NCI-H82 treated with DMSO at 0.1 percent for 48 hours (cell line): ENCODE measurements around the gene IFITM1.
A peak's percentile ranks its signal among the peaks of the same experiment; 100 is the strongest.
"Not testable (repeated sequence)": the region's sequence is repeated elsewhere in the genome, so short reads cannot be mapped to it uniquely, and the experiment has no call there.

ENCODE experiments used
- DNase-seq: peaks from one replicate; lab custom pipeline; 2025; ENCODE audit not compliant: unreplicated experiment; lab: John Stamatoyannopoulos, UW

The IFITM1 gene

DNA sequence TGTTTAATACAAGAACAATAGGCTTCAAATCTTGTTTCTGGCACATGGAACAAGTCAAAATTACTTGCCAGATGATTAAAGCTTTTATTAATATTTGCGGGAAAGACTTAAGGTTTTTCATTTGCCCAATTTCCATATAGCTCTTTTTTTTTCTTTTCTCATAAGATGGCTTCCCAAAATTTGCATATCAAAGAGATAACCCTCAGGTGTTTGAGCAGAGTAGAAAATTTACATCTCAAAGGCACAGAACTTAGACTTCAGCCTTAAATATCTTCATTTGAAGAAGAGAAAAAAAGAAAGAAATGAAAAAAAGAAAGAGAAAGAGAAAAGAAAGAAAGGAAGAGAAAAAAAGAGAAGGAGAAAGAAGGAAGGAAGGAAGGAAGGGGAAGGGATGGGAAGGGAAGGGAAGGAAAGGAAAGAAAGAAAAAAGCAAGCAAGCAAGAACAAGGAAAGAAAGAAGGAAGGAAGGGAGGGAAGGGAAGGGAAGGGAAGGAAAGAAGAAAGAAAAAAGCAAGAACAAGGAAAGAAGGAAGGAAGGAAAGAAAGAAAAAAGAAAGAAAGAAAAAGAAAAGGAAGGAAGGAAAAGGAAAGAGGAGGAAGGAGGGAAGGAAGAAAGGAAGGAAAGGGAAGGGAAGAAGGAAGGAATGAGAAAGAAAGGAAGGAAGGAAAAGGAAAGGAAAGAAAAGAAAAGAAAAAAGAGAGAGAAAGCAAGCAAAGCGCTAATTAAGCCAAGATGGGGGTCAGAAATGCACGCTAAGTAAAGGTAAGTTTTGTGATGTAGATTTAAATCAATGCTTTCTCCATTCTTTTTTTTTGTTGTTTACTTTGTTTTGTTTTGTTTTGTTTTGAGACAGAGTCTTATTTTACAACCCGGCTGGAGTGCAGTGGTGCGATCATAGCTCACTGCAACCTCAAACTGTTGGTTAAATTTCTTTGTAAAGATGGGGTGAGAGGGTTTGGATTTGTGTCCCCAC is 27.0 kb downstream of the IFITM1 start:
- DNase-seq = no peak

DNA sequence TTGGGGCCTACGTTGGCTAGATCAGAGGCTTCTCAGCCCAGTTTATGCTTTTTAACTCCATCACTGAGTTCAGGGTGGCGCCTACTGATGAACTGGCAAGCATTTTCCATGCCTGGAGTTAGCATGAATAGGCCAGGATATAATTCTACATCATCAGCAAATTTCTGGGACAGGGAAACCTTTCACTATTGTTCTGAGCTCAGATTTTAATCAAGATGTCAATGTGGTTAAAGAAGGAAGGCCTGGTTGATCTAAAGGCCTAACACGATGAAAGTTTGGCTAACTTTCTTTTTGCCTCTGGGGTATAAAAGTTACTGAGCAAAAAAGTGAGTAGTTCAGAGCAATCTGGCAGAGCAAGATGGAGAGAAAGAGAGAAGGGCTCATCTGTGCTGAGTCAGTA is 28.5 kb downstream of the IFITM1 start:
- DNase-seq = no peak

DNA sequence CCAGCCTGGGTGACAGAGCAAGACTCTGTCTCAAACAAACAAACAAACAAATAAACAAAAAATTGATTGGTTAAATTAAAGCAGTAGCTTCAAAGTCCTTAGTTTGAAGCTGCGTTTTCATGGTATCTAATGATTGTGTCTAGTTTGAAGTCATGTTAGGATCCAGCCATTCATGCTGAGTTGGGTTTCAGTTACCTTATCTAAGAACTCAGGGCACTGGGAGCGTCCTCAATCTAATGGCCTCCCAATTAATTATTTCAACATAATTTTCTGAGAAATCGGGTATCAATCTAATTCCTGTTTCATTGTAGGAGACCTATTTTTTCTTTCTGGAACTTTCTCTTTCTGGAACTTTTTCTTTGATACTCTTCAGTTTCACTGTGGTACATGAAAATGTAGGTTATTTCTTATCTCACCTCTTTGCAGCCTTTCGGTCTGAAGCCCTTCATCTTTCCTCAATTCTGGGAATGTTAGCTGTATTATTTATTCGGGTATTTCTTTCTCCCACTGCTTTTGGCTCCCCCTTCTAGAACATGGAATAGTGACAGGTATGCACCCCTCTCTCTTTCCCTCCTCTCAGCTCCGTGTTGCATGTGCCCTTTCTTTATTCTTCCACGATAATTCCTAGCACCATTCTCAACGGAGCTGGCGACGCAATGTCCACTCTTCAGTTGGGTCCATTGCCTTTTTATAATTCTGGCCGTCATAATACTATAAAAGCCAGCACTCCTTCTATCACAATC is 31.2 kb downstream of the IFITM1 start:
- no peak for DNase-seq

DNA sequence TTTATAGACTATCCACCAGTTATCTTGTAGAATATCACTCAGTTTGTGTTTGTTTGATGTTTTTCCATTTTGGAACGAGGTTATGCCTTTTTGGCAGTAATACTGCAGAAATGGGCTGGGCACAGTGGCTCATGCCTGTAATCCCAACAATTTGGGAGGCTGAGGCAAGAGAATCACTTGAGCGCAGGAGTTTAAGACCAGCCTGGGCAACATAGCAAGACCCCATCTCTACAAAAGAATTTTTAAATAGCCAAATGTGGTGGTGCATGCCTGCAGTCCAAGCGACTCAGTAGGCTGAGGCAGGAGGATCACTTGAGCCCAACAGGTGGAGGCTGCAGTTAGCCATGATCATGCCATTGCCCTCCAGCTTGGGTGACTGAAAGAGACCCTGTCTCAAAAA is 32.7 kb downstream of the IFITM1 start:
- no peak for DNase-seq

DNA sequence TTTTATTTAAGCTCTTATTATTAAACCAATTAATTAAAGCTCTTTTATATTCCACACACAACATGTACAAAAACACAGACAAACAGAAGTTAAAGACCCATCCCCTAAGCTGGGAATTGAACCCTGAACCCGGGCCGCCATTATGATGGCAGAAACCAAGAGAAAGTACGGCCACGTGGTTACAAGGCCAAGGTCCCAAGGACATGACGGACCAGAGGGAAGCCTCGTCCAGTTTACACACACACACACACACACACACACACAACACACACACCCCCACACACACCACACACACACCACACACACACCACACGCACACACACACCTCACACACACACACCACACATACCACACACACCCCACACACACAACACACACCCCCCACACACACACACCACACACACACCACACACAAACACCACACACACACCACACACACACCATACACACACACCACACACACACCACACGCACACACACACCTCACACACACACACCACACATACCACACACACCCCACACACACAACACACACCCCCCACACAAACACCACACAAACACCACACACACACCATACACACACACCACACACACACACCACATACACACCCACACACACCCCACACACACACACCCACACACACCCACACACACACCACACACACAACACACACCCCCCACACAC is 35.6 kb downstream of the IFITM1 start:
- DNase-seq = not testable (repeated sequence)

DNA sequence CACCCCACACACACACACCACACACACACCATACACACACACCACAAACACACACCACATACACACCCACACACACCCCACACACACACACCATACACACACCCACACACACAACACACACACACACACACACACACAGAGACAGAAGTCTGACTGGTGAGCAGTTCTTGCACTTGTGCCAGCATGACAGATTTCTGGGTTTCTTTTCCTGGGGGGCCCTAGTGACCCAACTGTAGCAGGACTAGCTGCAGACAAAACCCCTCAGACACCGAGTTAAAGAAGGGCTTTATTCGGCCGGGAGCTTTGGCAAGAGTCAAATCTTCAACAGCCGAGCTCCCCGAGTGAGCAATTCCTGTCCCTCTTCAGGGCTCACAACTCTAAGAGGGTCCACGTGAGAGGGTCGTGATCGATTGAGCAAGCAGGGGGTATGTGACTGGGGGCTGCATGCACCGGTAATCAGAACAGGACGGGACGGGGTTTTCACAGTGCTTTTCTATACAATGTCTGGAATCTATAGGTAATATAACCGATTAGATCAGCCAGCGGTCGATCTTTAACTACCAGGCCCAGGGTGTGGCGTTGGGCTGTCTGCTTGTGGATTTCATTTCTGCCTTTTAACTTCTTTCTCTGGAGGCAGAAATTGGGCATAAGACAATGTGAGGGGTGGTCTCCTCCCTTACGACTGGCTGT is 36.3 kb downstream of the IFITM1 start:
- DNase-seq = not testable (repeated sequence)

DNA sequence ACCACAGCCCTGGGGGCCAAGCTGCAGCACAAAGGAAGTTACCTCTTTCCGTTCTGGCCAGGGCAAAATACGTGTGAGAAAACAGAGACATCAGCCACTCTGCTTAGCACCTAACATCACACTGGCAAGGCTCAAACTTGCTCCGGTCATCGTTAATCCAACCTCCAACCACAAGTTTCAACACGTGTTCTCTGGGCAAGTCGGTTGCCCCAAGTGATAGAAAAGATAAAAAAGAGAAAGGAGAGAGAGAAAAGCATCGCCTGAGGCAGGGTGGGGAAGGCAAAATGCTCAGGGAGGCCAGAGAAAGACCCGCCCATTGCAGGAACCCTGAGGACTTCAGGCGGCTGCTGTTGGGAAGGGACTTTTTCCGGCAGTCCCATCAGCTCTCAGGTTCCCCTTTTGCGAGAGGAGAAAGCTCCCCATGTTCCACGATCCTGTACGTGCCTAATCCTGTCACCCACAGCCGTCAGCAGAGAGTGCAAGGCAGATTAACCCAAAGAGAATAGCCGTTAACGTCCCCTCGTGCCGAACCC is 36.9 kb downstream of the IFITM1 start:
- no peak for DNase-seq

DNA sequence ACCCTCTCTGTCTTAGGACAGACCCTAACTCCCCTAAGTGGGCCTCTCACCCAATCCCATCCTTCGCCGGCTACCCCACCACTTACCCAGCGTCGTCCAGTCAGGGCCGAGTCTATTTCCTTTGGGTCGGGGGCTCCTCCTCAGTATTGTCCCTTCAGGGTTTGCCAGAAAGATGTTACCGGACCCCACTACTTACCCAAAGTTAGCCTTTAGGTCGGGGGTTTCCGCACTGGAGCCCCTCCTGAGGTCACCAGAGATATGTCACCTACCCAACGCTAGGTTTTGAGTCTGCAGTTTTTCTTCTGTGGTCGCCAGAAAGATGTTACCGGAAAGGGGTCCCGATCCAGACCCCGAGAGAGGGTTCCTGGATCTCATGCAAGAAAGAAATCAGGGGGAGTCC is 37.6 kb downstream of the IFITM1 start:
- DNase-seq = no peak

DNA sequence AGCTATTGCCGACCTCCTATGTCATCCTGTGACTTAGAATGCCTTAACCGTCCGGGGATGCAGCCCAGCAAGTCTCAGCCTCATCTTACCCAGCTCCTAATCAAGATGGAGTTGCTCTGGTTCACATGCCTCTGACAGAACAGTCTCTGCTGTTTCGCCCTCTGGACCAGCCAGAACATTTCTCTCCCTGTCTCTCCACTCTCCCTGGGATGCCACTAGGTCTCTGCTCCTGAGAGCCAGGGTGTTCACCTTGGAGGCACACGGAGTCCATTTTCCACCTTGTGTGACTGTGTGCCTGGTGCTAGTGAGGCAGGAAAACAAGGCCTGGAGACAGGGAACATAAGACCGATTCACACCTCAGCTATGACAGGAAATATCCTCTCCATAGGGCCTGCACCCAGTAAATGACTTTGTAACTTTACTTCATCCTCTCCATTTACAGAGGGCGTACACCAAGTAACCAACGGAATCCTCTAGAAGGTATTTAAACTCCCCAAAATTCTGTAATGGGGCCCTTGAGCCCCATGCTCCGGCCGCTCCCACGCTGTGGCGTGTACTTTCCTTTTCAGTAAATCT is 38.7 kb downstream of the IFITM1 start:
- DNase-seq = no peak

DNA sequence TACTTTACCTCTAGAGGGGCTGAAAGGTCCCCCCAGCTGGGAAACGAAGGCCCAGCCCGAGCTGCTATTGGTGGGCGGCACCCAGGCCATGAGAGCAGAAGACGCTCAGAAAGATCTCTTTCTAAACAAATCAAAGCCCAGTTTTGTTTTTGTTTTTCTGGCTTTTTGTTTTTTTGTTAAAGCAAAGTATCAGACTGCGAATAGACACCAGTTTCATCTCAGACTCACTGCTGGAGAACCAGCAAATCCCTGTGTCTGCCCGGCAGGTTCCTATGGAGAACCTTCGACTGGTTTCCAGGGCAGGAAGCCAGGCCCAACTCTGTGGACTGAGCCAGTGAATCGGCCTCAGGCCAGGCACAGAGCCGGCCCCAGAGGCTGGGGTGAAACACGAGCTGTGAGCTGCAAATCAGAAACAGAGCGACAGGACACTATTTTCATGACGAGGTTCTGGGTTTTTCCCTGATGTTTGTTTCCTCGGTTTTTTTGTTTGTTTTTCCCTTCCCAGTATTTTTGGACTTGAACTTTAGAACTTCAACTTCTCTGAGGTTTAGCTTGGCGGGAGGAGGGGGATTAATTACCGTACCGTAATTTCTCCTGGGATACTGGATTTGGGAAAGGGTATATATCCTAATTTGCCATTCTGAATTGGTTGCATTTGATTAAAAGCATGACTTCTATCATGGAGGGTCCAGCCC is 39.5 kb downstream of the IFITM1 start:
- DNase-seq = no peak

DNA sequence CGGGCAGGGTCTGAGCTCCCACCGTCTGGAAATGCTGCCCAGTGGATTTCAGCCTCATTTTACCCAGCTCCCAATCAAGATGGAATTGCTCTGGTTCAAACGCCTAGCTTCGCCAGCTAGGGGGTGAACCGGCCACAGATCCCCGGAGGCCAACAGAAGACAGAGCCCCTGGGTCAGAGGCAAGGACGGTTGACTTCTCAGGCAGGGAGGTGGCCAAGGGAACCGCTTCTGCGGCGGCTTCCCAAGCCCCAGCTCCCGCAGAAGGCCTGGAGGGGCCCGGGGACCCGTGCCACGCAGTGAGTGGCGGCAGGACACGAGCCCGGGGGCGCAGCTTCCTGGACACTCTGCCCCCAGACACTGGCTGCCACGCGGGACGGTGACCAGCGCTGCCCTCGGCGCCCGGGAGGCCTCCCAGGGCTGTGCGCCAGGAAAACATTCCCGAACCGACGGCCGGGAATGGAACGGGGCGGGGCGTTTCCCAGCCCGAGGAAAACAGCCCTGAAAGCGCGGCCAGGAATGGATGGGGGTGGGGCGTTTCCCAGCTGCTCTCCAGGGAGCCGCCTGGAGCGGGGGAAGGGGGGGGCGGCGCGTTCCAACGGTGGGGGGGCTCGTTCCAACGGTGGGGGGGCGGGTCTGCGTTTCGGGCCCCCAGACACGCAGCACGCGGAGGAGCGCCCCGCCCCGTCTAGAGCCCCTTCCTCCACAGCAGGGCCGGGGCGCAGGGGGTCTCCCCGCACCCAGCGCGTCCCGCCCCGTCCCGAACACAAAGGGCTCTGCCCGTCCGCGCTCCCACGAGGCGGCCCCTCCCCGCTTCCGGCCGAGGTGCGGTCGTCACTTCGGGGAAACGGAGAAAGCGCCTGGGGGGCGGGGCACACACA is 42.0 kb downstream of the IFITM1 start:
- DNase-seq = peak; percentile 58

DNA sequence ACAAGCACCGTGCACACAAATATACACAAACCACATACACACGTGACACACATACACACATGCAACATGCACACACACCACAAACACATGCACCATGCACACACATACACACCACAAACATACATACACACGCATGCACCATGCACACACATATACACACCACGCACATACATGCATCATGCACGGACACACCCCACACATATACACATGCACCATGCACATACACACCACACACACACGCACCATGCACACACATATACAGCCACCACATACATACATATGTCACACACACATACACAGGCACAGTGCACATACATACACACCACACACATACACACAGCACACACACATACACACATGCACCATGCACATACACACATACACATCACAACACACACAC is 42.8 kb downstream of the IFITM1 start:
- no peak for DNase-seq

DNA sequence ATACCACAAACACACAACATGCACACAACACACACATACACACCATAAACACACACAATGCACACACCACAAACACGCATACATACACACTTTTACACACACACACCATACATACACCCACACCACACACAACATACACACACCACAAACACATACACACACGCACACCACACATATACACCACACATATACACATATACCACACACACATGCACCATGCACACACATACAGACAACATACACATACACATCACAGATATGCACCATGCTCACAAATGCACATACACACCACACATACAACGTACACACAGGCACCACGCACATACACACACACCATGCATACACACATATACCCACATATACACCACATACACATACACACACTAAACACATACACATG is 43.7 kb downstream of the IFITM1 start:
- DNase-seq = no peak

DNA sequence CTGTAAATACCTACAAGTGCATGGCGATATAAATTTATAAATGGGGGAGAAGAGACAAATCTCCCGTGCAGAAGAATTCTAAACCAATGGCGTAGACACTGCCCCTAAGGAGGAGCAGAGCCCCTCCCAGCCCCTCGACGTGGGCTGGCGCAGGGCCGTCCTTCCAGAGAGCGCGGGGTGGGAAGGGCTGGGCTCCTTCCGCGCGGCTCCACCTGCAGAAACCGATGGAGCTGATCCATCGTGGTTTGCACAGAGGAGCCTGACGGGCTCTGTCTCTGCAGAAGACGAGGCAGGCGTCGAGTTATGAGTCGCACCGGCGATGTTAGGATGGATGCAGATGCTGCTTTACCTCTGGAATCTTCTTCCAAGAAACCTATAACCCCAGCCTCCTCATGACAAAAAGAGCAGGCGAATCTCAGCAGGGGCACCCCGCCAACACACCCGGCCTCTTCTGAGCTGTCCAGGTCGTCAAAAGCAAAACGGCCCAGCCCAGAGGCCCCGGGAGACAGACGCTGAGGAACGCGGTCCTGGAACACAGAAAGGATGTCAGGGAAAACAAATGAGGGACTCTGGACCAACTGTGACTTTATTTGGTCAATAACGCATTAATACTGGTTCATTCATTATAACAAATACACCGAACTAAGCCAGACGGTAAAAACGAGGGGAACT is 44.4 kb downstream of the IFITM1 start:
- DNase-seq = no peak

DNA sequence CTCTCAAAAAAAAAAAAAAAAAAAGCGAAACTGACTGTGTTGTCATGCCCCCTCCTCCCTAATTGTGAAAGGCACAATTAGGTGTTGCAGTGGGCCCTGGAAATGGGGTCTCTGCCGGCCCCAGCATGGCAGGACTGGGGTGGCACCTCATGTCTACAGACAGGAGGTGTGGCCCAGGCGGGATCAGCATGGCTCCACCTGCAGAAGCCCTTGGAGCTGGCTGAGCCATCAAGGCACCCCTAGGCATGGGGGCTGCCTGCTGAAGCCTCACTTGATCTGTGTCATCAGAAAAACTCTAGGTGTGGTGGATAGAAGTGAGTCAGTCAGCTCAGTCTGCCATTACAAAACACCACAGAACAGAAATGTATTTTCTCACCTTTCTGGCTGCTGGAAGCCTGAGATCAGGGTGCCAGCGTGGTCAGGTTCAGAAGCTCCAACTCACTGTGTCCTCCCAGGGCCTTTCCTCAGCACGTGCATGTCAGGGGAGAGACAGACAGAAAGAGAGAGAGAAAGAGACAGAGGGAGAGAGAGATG is 45.4 kb downstream of the IFITM1 start:
- no peak for DNase-seq

DNA sequence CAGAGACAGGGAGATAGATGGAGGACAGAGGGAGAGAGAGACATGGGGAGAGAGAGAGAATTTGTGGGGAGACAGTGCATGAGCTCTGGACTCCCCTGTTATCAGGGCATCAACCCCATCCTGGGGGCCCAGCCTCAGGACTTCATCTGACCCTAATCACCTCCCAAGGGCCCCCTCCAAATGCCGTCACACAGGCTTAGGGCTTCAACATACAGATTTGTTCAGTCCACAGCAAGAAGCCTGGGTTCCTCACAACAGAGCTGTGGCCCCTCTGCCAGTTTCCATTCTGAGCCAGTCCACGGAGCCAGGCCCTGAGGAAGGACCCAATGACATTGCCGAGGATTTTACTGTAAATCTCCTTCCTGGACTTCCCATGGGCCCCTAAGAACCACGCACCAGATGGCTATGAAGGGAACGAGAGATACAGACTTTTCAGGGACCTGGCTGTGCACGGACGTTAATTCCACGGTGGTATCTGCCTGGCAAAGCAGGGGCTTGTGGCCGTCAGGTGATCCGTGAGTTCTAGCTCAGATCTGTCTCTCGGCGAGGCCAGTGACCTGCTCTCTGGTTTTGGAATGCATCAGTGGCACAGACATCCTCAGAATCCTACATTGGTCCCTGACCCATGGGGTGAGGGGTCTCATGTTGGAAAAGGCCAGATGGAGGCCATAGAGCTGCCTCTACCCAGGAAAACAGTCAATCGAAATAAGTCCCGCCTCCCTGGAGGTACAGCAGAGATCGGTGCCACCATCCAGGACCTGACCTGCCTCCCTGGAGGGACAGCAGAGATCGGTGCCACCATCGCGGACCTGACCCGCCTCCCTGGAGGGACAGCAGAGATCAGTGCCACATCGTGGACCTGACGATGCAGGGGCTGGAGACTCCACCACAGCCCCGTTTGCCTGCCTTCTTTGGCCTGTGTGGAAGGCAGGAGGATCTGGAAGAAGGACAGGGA is 46.8 kb downstream of the IFITM1 start:
- DNase-seq = no peak
